ENCODE measurements around the gene PITPNM3.

The PITPNM3 gene

GRCh38 chr17:6525141-6525540 is 31.2 kb downstream of the PITPNM3 start:
- no peak for DNase-seq

DNA sequence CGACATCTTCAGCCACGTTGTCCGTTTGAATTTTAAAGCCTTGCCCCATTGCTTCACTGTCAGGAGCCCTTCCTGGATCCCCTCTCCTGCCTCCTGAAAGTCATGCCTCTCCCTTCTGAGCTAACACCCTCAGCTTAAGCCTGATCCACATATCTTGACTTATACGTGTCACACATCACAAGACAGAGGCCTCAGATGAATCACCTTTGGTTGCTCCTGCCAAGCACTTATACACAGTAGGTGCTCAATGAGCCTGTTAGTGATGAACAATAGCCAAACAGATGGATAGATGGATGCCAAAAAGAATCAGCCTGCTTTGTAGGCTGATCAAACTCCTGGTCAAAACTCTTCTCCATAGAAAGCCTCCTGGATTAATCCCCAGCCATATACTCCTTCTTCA is 31.8 kb downstream of the PITPNM3 start:
- DNase-seq: no peak

- no peak for DNase-seq
Observed at GRCh38 chr17:6523809-6524355, 32.5 kb downstream of the PITPNM3 start.

GRCh38 chr17:6523330-6523729 is 33.0 kb downstream of the PITPNM3 start:
- DNase-seq: no peak

- DNase-seq: no peak
Observed at GRCh38 chr17:6521586-6521985, 34.8 kb downstream of the PITPNM3 start.

GRCh38 chr17:6517062-6517461 is 39.3 kb downstream of the PITPNM3 start:
- DNase-seq: no peak

DNA sequence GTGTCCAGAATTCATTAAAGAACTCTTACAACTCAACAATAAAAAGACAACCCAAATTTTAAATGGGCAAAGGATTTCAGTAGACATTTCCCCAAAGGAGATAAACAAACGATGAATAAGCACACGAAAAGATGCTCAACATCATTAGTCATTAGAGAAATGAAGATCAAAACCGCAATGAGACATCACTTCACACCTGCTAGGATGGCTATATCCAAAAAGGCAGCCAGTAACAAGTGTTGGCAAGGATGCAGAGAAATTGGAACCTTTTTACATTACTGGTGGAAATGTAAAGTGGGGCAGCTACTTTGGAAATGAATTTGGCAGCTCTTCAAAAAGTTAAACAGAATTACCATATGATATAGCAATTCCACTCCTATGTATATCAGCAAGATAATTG is 42.0 kb downstream of the PITPNM3 start:
- no peak for DNase-seq

DNA sequence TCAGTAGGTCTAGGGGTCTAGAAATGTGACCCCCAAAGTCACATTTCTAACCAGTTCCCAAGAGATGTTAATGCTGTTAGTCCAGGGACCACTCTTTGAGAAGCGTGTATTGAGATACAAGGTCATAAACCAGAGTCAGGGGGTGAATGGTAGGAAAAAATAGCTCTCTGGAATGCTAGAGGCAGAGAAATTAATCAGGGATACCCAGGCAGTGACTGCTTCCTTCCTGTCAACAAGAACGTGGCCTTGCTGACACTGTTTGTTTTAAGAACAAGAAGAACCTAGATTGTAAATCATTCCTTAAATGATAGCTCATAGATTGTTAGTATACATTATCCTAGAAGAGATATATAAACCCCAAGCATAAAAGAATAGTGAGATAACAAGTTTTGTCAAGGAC is 43.8 kb downstream of the PITPNM3 start:
- no peak for DNase-seq

GRCh38 chr17:6510321-6510977 is 45.9 kb downstream of the PITPNM3 start:
- DNase-seq: no peak

DNA sequence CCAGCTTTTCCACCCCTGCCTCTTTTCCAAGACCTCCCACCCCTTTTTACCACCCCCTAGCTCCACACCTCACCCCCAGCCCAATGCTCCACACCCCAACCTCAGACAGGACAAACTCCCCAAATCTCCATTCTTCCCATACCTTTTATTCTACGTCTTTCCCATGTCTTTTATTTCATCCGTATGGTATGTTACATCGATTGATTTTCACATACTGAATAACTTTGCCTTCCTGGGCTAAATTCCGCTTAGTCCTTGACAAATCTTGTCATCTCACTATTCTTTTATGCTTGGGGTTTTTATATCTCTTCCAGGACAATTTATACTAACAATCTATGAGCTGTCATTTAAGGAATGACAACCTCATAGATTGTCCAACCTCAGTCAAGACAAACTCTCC is 46.4 kb downstream of the PITPNM3 start:
- DNase-seq: no peak

DNA sequence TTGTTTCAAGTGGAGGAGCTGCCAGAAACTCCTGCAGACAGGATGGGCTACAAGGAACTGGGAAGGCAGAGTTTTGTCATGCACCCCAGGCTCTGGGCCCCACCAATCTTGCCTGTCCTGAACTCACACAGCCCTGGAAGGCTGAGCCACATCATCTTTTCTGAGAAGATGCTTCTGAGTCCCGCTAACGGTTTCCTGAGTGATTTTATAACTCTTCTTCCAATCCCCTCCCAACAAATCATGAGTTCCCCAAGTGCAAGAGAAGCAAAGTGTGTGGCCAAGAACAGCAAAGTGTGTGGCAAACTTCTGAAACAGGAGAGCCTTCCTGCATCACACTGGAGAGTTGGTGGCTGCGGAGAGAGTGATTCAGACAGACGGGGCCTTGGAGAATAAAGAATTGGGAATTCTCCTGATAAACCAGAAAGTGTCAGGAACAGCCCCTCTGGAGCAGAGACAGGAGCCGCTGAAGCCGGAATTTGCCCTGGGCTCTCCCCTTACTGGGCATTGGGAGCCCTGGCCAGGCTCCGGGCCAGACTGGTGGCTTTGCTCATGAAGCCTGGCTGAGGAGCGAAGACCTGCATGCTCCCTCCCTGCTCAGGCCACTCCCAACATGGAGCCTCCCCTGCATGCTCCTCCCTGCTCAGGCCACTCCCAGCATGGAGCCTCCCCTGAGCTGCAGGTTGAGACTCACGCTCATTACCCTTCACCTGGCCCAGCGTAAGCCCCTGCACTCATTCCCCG is 47.2 kb downstream of the PITPNM3 start:
- DNase-seq: no peak

- no peak for DNase-seq
Observed at GRCh38 chr17:6508519-6509030, 47.8 kb downstream of the PITPNM3 start.

GRCh38 chr17:6508016-6508415 is 48.3 kb downstream of the PITPNM3 start:
- no peak for DNase-seq

DNA sequence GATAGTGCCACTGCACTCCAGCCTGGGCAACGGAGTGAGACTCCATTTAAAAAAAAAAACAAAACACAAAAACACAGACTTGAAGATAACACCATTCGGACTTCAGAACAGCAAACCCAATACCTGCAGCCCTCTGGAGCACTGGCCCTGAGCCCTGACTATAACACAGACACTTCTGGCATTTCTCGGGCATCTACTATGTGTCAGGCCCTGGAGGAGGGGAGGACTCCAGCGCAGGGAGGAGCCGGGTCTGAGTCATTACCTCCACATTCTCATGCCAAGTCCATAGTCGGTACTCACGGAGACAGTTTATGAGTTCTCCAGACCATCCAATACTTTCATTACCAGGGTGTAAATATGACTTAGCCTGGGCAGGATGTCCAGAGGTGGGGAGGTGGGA is 48.8 kb downstream of the PITPNM3 start:
- DNase-seq: no peak

DNA sequence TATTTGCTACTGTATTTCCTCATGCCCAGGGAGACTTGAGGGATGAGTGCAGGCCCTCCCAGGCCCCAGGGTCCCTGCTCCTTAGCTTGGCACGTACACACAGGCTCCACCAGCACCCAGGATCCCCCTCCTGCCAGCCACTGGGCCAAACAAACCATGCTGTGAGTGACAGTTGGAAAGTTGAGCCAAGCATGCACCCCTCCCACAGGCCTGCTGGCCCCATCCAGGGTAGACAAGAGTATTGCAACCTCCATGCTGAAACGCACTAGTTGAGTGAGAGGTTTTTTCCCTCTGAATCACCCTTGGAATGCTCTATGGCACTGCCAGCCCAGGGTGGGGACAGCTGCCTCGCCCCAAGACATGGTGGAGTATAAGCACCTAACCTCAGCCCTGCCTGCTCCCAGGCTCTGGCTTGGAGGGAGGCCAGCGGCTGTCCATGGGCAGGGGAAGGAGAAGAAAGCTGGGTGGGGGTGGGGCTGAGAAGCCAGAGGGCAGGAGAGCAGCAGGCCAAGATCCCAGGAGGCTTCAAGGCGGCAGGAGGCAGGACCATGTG is 49.6 kb downstream of the PITPNM3 start:
- no peak for DNase-seq

DNA sequence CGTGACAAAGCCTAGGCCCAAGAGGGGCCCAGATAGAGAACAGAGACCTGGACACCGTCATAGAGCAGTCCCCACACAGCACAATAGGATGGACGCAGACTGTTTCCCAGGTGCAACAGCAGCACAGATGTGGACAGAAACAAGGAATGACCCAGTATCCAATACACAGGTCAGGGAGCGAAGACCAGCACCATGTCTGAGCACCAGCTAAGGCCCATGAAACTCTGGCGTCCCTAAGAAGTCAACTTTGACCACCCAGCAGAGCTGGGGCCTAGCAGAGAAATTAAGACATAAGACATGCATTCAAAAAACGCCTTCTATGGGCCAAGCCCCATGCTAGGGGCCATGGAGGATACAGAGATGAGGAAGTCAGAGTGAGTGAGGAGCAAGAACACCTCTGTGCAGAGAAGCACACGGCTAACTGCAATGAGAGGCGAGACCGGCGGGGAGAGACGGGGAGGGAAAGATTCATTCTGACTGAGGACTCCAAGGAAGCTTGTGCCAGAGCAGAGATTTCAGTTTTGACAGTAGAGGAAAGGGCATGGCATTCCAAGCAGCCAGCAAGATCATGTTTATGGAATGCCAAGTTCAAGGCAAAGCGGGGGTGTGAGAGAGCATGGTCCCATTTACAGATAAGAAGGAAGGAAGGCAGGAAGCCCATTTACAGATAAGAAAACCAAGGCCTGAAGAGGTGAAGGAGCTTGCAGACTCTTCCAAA is 50.8 kb downstream of the PITPNM3 start:
- no peak for DNase-seq

DNA sequence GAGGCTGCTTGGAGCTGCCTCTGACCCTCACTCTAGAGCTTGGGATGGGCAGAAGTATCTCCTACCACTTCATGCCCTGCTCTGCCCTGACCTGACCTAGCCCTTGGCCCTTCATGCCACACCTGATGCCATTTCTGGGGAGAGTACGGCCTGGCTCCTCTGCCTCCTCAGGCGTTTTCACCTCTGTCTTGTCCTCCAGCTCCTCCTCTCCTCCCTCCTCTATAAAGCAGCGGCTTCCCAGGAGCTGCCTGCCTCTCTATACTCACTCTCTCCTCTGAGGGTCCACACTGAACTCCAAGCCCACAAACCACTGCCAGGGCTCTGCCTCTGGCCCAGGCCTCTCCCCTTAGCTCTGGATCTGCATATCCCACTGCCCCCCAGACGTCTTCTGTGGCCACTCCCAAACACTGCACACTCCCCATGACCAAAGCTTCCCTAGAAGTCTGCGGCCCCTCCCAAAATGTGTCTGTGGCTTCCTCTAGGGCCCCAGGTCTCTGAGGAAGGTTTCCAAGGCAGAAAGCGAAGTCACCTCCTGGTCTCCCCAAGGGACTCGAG is 52.6 kb downstream of the PITPNM3 start:
- no peak for DNase-seq

GRCh38 chr17:6502871-6503509 is 53.4 kb downstream of the PITPNM3 start:
- DNase-seq: no peak

DNA sequence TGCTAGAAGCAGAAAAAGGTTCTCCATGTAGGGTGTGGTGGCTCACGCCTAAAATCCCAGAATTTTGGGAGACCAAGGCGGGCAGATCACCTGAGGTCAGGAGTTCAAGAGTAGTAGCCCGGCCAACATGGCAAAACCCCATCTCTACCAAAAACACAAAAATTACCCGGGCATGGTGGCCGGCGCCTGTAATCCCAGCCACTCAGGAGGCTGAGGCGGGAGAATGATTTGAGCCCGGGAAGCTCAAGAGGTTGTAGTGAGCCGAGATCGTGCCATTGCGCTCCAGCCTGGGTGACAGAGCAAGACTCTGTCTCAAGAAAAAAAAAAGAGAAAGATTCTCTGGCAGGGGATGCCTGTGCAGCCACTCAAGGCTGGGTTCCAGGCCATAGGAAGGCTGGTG is 54.2 kb downstream of the PITPNM3 start:
- no peak for DNase-seq

DNA sequence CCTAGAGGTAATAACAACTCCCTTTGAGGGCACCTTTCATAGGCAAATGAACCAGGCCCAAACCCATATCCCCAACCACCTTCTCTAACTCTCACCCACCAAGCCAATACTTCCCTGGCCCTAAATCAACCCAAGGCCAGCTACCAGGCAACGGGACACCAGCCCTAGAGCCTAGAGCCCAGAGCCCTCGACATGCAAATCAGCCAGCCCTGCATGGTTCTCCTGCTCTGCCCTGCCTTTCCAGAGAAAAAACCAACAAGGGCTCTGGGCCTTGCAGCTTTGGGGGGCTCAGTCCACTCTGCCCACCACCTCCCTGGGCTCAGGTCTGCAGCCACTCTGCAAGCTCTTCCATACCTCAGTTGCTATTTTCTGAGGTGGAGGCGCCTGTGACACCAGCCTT is 55.0 kb downstream of the PITPNM3 start:
- DNase-seq: no peak

DNA sequence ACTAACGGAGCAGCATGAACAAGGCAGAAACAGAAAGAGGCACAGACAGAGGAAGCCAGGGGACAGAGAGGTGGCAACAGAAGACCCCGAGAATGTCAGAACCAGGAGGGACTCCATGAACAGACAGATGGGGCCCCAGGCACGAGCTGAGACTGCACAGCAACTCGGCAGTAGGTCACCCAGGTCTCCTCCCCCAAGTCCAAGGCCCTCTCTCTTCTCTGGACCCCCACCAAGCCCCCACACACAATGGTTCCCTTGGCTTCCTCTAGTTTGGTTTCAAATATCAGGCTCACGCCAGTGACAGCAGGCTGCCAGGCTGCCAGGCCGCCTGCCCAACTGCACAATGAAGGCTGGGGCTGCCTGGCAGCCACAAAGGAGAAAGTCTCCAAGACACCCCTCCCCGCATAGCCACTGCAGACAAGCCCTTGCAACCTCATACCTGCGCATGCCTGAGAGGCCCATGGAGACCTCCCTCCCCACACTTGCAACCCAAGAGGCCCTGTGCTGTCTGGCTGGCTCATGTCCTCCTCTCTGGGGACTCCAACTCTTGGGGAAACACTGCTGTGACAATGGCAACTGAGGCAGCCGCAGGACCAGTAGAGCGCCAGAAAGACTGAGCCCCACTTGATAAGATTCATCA is 57.3 kb downstream of the PITPNM3 start:
- no peak for DNase-seq

DNA sequence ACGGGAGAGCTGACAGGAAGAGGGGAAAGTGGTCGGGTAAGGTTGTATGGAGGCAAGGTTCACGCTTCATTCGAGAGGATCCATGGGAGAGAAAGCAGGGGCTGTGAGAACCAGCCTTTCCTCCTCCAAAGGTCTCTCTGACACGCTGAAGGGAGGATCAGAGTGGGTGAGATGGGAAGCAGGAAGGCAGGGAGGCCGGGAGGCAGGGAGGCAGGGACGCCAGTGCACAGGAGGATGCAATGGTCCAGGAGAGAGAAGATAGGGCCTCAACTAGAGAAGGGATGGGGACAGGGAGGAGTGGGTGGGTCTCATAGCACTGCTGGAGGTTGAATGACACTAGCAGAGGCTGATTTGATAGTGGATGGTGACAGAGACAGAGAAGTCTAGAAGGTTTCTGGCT is 58.0 kb downstream of the PITPNM3 start:
- DNase-seq: no peak
